Measurements from ENCODE around the gene IFT81. TPM values are rescaled to one million over a fixed set of nuclear protein-coding genes. Genes with fewer than 3 reads are reported as not detected.

The IFT81 gene
- total and polyA plus RNA-seq, 2 of the 13 experiments (the other 11 are each of a cell fraction or from before 2014, with no cell fraction given), result 4.2 to 13.0 TPM

DNA sequence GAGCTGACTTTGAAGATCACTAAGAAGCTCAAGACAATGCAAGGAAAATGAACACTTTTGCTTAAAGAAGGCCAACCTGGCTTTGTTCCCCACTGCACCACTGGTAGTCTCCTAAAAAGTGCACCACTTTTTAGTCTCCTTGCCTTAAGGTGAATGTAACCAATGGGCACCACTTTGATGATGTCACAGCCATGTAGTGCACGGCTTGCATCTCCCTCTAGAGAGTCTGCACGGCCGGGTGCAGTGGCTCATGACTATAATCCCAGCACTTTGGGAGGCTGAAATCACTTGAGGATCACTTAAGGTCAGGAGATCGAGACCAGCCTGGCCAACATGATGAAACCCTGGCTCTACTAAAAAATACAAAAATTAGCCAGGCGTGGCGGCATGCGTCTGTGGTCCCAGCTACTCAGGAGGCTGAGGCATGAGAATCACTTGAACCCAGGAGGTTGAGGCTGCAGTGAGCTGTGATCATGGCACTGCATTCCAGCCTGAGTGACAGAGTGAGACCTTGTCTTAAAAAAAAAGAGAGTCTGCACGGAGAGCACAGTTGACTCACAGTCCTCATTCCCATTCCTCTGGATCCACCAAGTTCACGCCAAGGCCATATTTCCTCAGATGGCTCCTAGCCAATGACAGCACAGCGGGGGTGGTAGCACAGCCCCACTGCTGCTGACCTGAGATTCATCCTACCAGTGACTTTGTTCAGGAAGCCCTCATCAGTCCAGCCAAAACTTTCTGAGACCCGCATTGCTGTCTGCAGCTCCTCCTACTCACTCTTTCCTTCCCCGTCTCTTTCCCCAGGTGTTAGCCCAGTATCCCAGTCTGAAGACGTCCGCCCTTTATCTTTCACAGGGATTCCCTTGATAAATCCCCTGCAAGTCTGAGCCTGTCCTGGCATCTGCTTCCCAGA is 16.5 kb upstream of the IFT81 start (continued):
- TF ChIP-seq ZNF292 (CRISPR knock-in tag; IDR thresholded peaks at IDR 0.05; ENCODE audit: borderline replicate concordance, low read depth) (peak; percentile 63), ZNF737 (CRISPR knock-in tag; IDR thresholded peaks at IDR 0.05; ENCODE audit: borderline replicate concordance) (no peak), TEAD3 (CRISPR knock-in tag; optimal IDR thresholded peaks at IDR 0.05; ENCODE audit: borderline replicate concordance) (peak; percentile 70), ZFP62 (CRISPR knock-in tag; IDR thresholded peaks at IDR 0.05) (no peak), ZNF367 (CRISPR knock-in tag; IDR thresholded peaks at IDR 0.05; ENCODE audit: borderline replicate concordance) (no peak), NFYB (CRISPR knock-in tag; IDR thresholded peaks at IDR 0.05) (0 out of 2 replicates have a peak, but pooled peaks have one; percentile 44), SP1 (IDR thresholded peaks at IDR 0.05) (no peak), SP1 (CRISPR knock-in tag; IDR thresholded peaks at IDR 0.05) (no peak), ZNF12 (CRISPR knock-in tag; IDR thresholded peaks at IDR 0.05) (no peak), ASH2L (IDR thresholded peaks at IDR 0.05; ENCODE audit: insufficient read length, low read depth, low read length) (no peak), ZNF101 (CRISPR knock-in tag; IDR thresholded peaks at IDR 0.05; ENCODE audit: borderline replicate concordance, low read depth) (no peak), ZNF747 (CRISPR knock-in tag; IDR thresholded peaks at IDR 0.05; ENCODE audit: borderline replicate concordance) (no peak), ZNF501 (CRISPR knock-in tag; IDR thresholded peaks at IDR 0.05) (no peak), ZNF251 (CRISPR knock-in tag; IDR thresholded peaks at IDR 0.05) (no peak), HNRNPK (IDR thresholded peaks at IDR 0.05; ENCODE audit: low read depth, low read length, poor library complexity, severe bottlenecking) (no peak)
- TF ChIP-seq, protein P1, sequence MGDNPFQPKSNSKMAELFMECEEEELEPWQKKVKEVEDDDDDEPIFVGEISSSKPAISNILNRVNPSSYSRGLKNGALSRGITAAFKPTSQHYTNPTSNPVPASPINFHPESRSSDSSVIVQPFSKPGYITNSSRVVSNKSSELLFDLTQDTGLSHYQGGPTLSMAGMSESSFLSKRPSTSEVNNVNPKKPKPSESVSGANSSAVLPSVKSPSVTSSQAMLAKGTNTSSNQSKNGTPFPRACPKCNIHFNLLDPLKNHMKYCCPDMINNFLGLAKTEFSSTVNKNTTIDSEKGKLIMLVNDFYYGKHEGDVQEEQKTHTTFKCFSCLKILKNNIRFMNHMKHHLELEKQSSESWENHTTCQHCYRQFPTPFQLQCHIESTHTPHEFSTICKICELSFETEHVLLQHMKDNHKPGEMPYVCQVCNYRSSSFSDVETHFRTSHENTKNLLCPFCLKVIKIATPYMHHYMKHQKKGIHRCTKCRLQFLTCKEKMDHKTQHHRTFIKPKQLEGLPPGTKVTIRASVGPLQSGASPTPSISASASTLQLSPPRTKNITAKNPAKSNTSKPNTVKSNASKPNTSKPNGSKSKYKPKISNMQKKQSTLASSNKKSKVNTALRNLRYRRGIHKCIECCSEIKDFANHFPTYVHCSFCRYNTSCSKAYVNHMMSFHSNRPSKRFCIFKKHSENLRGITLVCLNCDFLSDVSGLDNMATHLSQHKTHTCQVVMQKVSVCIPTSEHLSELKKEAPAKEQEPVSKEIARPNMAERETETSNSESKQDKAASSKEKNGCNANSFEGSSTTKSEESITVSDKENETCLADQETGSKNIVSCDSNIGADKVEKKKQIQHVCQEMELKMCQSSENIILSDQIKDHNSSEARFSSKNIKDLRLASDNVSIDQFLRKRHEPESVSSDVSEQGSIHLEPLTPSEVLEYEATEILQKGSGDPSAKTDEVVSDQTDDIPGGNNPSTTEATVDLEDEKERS (CRISPR knock-in tag; IDR thresholded peaks at IDR 0.05), result no peak
- TF ChIP-seq, protein P2, sequence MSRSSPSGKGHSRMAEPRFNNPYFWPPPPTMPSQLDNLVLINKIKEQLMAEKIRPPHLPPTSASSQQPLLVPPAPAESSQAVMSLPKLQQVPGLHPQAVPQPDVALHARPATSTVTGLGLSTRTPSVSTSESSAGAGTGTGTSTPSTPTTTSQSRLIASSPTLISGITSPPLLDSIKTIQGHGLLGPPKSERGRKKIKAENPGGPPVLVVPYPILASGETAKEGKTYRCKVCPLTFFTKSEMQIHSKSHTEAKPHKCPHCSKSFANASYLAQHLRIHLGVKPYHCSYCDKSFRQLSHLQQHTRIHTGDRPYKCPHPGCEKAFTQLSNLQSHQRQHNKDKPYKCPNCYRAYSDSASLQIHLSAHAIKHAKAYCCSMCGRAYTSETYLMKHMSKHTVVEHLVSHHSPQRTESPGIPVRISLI (CRISPR knock-in tag; IDR thresholded peaks at IDR 0.05; ENCODE audit: borderline replicate concordance), result peak; percentile 48; the same call in 1 of the 2 replicates
- TF ChIP-seq, protein P3, sequence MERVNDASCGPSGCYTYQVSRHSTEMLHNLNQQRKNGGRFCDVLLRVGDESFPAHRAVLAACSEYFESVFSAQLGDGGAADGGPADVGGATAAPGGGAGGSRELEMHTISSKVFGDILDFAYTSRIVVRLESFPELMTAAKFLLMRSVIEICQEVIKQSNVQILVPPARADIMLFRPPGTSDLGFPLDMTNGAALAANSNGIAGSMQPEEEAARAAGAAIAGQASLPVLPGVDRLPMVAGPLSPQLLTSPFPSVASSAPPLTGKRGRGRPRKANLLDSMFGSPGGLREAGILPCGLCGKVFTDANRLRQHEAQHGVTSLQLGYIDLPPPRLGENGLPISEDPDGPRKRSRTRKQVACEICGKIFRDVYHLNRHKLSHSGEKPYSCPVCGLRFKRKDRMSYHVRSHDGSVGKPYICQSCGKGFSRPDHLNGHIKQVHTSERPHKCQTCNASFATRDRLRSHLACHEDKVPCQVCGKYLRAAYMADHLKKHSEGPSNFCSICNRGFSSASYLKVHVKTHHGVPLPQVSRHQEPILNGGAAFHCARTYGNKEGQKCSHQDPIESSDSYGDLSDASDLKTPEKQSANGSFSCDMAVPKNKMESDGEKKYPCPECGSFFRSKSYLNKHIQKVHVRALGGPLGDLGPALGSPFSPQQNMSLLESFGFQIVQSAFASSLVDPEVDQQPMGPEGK (CRISPR knock-in tag; IDR thresholded peaks at IDR 0.05), result 0 out of 2 replicates have a peak, but pooled peaks have one; percentile 15
- TF ChIP-seq, protein P4, sequence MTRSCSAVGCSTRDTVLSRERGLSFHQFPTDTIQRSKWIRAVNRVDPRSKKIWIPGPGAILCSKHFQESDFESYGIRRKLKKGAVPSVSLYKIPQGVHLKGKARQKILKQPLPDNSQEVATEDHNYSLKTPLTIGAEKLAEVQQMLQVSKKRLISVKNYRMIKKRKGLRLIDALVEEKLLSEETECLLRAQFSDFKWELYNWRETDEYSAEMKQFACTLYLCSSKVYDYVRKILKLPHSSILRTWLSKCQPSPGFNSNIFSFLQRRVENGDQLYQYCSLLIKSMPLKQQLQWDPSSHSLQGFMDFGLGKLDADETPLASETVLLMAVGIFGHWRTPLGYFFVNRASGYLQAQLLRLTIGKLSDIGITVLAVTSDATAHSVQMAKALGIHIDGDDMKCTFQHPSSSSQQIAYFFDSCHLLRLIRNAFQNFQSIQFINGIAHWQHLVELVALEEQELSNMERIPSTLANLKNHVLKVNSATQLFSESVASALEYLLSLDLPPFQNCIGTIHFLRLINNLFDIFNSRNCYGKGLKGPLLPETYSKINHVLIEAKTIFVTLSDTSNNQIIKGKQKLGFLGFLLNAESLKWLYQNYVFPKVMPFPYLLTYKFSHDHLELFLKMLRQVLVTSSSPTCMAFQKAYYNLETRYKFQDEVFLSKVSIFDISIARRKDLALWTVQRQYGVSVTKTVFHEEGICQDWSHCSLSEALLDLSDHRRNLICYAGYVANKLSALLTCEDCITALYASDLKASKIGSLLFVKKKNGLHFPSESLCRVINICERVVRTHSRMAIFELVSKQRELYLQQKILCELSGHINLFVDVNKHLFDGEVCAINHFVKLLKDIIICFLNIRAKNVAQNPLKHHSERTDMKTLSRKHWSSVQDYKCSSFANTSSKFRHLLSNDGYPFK (CRISPR knock-in tag; IDR thresholded peaks at IDR 0.05; ENCODE audit: borderline replicate concordance), result no peak

Data from HepG2 (cell line).